Measurements from ENCODE around the gene HSBP1.

HSBP1 gene

DNA sequence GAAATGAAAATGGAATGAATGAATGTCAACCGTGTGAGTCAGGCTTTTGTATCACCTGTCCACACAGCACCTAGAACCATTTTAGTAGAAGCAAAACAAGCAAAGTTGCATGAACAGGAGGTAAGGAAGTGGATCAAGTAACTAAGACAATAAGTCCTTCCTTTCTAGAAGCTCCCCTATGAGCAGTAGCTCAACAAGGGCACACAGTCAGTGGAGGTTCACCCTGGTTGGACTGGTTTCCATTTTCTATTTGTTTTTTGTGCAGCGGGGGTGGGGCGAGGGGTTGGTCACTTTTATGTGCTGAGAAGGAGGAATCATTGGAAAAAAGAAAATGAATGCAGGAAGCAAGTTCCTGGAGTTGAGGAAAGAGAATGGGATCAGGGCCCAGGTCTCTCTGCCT is 4.0 kb upstream of the HSBP1 start:
- no peak for DNase-seq (ENCODE audit: low spot score)

GRCh38 chr16:83804366-83804765 is 3.4 kb upstream of the HSBP1 start:
- no peak for DNase-seq (ENCODE audit: low spot score)

DNA sequence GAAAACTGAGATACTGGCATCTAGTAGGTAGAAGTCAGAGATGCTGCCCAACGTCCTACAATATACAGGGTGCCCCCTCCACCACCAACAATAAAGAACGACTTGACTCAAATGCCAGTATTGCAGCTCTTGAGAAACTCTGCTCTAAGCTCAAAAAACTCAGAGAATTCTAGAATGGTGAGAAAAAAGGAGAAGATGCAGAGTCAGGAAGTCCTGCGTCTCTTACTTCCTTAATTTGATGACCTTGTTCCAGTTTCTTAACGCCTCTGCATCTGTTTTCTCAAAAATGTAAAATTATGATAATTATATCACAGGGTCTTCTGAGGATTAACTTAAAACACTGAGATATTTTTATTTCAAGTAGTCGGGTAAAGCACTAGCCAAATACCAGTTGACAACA is 1.7 kb upstream of the HSBP1 start:
- DNase-seq (ENCODE audit: low spot score): no peak

GRCh38 chr16:83806731-83807130 is 1.0 kb upstream of the HSBP1 start:
- no peak for DNase-seq (ENCODE audit: low spot score)

GRCh38 chr16:83807327-83807709 is 460 bp upstream of the HSBP1 start:
- no peak for DNase-seq (ENCODE audit: low spot score)

DNA sequence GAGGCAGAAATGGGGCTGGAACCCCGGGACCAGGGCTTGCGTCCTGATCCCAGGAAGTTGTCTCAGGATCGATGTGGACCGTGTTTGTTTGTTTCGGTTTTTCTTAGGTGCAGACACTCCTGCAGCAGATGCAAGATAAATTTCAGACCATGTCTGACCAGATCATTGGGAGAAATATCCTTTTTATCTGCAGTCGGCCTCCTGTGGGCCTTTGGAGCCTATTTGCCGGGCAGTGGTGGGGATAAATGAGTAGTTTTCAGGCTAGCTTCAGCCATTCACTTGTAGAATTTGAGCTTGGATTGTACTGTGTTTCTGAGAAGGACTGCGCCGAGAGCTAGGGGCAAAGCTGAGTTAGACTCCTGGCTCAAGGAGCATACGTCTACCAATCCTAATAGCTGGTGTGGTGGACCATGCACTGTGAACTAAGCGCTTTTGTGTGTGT is 816 bp downstream of the HSBP1 start:
- no peak for DNase-seq (ENCODE audit: low spot score)

DNA sequence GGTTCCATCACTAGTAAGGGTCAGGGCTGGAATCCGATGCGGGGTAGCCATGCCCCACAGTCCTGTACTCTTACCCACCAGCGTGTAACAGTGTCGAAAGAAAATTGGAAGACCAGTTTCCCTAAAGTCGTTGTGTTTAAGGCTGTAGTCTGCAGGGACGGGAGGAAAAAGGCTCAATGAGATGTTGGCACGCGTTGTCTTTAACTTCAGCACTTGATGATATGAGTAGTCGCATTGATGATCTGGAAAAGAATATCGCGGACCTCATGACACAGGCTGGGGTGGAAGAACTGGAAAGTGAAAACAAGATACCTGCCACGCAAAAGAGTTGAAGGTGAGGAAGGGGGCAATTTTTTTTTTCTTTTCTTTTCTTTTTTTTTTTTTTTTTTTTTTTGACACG is 1.3 kb downstream of the HSBP1 start:
- no peak for DNase-seq (ENCODE audit: low spot score)

DNA sequence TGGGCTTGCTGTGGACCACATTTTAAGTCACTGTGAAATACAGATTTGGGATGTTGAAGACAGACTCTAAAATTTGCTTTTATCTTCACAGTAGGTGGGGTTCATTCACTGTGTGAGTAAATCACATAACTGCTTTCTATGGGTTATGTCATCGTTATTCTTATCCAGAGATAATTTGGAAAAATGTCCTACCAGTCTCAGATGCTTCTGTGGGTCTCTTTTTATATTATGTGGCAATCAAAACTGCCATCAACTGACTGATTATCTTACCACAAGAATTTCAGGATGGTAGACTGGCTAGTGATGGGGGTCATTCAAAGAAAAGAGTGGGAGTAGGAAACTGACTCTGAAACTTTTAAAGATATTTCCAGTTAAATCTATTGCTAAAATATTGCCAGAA is 3.1 kb downstream of the HSBP1 start:
- DNase-seq (ENCODE audit: low spot score): no peak

DNA sequence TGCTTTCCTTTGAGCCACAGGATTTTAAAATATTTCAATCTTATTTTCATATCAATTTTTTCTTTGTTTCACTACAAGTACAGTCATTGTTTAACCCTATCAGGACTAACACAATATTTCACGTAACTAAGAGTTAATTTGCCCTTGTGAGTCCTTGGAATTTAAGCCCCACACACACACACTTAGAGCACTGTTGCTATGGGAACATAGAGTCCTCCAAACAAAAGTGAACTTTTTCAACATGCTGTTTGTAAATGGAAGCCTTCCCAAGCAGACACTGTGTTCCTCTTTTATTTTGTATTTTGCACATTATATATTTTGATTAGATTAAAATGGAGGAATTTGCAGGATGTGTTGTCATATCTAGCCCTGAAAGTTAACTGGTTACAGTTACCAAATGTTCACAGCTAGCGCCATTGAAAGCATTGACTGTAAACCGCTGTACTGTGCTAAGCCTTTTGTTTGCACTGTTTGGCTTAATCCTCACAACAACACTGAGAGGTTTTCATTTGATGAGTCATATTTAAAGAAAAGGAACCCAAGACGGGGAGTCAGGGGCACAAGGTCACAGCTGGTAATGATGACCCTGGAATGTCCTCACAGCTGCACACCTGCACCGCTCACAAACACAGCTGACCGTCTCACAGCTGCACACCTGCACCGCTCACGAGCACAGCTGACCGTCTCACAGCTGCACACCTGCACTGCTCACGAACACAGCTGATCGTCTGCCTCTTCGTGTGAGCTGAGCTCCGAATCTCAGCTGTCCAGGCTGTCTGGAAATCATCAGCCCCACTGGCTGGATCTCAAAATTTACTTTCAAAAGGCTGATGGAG is 6.3 kb downstream of the HSBP1 start:
- DNase-seq (ENCODE audit: low spot score): peak; percentile 54

DNA sequence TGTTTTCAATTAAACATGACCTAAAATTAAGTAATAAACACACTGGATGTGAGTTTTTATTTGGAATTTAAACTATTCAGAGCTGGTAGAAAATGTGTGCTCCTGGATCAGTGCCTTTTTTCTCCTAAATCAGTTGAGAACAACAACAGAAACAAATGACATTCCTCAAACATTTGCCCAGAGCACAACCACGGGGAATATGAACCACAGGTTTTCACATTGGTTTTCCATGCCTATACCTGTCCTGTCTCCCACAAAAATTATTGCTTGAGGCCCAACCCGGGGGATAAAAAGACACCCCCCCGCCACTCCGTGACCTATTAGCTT is 6.8 kb downstream of the HSBP1 start:
- no peak for DNase-seq (ENCODE audit: low spot score)

- DNase-seq (ENCODE audit: low spot score): no peak
Observed at GRCh38 chr16:83817022-83817421, 9.2 kb downstream of the HSBP1 start.

DNA sequence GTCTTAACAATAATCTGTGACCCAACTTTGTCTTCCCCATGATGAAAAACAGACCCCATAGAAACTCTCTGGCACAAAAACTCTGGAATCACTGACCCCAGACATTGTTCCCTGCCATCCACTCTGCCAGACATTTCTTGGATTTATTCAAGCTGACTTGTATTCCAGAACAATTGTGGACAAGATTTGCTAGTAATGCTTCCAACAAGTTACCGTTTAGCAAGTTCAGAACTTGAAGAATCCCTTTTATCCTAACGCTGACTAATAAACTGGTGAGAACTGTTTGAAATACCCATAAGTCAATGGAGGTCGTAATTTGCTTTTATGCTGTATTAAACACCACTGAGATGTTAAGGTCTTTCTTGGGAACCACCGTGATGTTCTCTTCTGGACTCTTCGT is 10.5 kb downstream of the HSBP1 start:
- no peak for DNase-seq (ENCODE audit: low spot score)

DNA sequence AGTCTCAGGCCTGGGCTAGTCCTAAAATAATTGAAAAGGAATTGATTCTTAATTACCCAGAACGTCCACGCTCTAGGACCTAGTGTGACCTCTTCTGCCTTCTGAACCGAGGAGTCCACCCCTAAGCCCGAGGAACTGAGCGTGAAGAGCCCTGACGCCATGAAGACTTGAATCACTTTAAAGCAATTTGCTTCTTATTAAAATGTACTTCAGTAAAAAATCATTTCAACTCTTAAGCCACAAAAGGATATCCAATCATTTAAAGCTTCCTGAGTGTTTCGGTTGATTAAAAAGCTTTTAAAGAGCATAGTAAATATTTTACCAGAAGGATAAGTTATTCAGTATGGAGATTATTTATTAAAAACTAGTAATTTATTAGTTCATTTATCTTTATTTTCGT is 11.6 kb downstream of the HSBP1 start:
- DNase-seq (ENCODE audit: low spot score): no peak

GRCh38 chr16:83826146-83826913 is 18.6 kb downstream of the HSBP1 start:
- peak; percentile 74 for DNase-seq (ENCODE audit: low spot score)

DNA sequence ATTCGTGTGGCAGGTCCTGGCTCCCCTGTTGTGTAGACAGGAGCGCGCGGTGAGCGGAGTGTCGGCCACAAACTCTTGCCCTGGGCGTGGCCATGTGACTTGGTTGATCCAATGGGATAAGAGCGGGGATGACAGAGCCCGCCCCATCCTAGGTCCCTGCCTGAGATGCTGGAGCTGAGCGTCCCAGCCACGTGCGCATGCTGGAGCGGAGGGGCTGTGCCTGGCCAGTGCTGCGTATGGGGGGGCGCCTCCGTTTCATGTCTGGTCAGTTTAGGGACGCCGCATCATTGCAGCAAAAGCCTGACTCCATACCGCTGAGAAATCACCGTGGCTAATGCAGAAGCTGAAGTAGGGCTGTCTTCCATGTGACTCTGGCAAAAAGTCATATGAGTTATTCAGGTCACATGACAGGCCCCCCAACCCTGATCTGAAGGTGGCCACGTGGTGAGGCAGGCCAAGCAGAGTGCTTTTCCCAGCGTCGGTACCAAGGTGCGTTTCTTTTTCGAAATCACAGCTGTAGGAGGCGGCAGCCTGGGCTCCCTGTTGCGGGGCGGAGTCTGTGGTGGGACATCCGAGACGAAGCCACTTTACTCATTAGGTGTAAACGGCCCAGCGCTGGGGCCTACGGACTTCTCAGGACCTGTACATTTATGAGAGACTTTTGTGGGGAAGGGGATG is 22.5 kb downstream of the HSBP1 start:
- DNase-seq (ENCODE audit: low spot score): no peak

GRCh38 chr16:83830769-83831455 is 23.1 kb downstream of the HSBP1 start:
- DNase-seq (ENCODE audit: low spot score): no peak

- DNase-seq (ENCODE audit: low spot score): no peak
Observed at GRCh38 chr16:83831456-83831987, 23.7 kb downstream of the HSBP1 start.

DNA sequence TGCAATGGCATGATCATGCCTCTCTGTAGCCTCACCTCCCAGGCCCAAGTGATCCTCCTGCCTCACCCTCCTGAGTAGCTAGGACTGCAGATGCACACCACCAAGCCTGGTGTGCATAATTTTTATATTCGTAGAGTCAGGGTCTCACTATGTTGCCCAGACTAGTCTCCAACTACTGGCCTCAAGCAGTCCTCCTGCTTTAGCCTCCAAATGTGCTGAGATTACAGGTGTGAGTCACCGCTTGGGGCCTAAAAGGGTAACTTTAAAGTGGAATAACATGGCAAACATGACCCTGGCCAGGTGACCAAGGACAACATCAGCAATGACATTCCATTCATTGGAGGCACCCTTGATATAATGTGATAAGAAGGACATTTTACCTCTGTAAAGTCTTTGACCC is 26.1 kb downstream of the HSBP1 start:
- no peak for DNase-seq (ENCODE audit: low spot score)

- no peak for DNase-seq (ENCODE audit: low spot score)
Observed at GRCh38 chr16:83835586-83836566, 28.1 kb downstream of the HSBP1 start.

- no peak for DNase-seq (ENCODE audit: low spot score)
Observed at GRCh38 chr16:83837566-83837965, 29.8 kb downstream of the HSBP1 start.

DNA sequence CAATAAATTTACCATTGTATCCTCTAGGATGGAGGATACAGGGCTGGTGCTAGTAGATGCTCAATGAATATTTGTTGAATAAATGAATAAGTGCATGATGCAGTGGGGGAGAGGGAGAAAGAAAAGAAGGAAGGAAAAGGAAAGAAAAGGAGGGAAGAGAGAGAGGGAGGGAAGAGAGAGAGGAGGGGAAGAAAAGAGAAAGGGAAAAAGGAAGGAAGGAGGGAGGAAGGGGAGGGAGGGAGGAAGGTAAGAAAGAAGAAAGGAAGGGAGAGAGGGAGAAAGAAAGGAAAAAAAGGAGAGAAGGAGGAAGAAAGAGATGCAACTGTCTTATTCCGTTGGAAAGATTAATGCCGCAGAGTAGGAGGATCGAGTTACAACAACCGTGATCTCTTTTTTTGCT is 30.4 kb downstream of the HSBP1 start:
- no peak for DNase-seq (ENCODE audit: low spot score)
